CD4-positive, alpha-beta T cell treated with Interferon alpha-2 for 1 hour (primary cell): ENCODE data around the gene TPST1.
"Not testable (repeated sequence)": the region's sequence is repeated elsewhere in the genome, so short reads cannot be mapped to it uniquely, and the experiment has no call there.

Experiments used
- DNase-seq, 2 donors: peaks; one replicate each; pipeline ENCODE4 v3.0.0-alpha.2; 2020 to 2022

The TPST1 gene

GRCh38 chr7:66296557-66296956 is 91.4 kb downstream of the TPST1 start:
- no peak for DNase-seq

GRCh38 chr7:66297579-66297978 is 92.4 kb downstream of the TPST1 start:
- no peak for DNase-seq

- no peak for DNase-seq
Measured at GRCh38 chr7:66301249-66301648, 96.1 kb downstream of the TPST1 start.

GRCh38 chr7:66301737-66302136 is 96.6 kb downstream of the TPST1 start:
- no peak for DNase-seq

- DNase-seq = no peak
Measured at GRCh38 chr7:66303454-66304155, 98.5 kb downstream of the TPST1 start.

- no peak for DNase-seq
Measured at GRCh38 chr7:66304536-66304935, 99.4 kb downstream of the TPST1 start.

- DNase-seq = no peak
Measured at GRCh38 chr7:66306243-66306642, 101.1 kb downstream of the TPST1 start.

GRCh38 chr7:66307591-66308215 is 102.6 kb downstream of the TPST1 start:
- no peak for DNase-seq

GRCh38 chr7:66308411-66308810 is 103.3 kb downstream of the TPST1 start:
- no peak for DNase-seq

- DNase-seq = no peak
Measured at GRCh38 chr7:66310620-66311019, 105.5 kb downstream of the TPST1 start.

- no peak for DNase-seq
Measured at GRCh38 chr7:66313886-66314568, 108.9 kb downstream of the TPST1 start.

GRCh38 chr7:66315192-66315591 is 110.1 kb downstream of the TPST1 start:
- DNase-seq = no peak

GRCh38 chr7:66319407-66319979 is 114.4 kb downstream of the TPST1 start:
- DNase-seq = no peak

GRCh38 chr7:66321283-66321682 is 116.1 kb downstream of the TPST1 start:
- DNase-seq = no peak

- no peak for DNase-seq
Measured at GRCh38 chr7:66323114-66323796, 118.1 kb downstream of the TPST1 start.

GRCh38 chr7:66324985-66325384 is 119.9 kb downstream of the TPST1 start:
- not testable (repeated sequence) for DNase-seq

GRCh38 chr7:66326501-66327215 is 121.5 kb downstream of the TPST1 start:
- no peak for DNase-seq

- DNase-seq = no peak
Measured at GRCh38 chr7:66330961-66331360, 125.8 kb downstream of the TPST1 start.

GRCh38 chr7:66331883-66332282 is 126.7 kb downstream of the TPST1 start:
- DNase-seq = no peak

GRCh38 chr7:66333443-66333842 is 128.3 kb downstream of the TPST1 start:
- DNase-seq = no peak

GRCh38 chr7:66335318-66335717 is 130.2 kb downstream of the TPST1 start:
- no peak for DNase-seq

- no peak for DNase-seq
Measured at GRCh38 chr7:66336760-66337159, 131.6 kb downstream of the TPST1 start.

- DNase-seq = no peak
Measured at GRCh38 chr7:66339141-66339540, 134.0 kb downstream of the TPST1 start.
